Stimulated activated CD4-positive, alpha-beta T cell treated with anti-CD3 and anti-CD28 coated beads, Interleukin-2, amount 100 ng/mL, for 24 hours (primary cell): Measurements from ENCODE around the gene TPP2.

ENCODE experiments used
- DNase-seq, 2 donors: peaks; one replicate each; pipeline ENCODE4 v3.0.0-alpha.2; 2020

TPP2 gene

DNA sequence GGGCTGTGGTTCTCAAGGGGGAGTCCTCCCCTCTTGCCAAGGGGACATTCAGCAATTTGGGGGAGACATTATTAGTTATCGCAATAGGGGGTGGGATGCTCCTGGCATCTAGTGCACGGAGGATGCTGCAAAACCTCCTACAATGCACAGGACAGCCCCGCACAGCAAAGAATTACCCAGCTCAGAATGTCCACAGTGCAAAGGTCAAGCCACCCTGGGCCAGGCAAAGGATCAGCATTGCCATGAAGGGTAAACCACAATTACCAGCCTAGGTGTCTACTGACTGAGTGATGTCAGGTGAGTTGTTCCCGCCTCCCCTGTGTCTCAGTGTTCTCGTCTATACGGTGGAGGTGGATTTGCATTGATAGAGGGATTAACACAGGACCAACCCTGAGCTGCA lies 100.5 kb downstream of the TPP2 start:
- DNase-seq = no peak

GRCh38 chr13:102697929-102698648 lies 101.3 kb downstream of the TPP2 start:
- no peak for DNase-seq

GRCh38 chr13:102698649-102698980 lies 101.8 kb downstream of the TPP2 start:
- DNase-seq = no peak

- DNase-seq = no peak
Measured at GRCh38 chr13:102699504-102699903, 102.7 kb downstream of the TPP2 start.

DNA sequence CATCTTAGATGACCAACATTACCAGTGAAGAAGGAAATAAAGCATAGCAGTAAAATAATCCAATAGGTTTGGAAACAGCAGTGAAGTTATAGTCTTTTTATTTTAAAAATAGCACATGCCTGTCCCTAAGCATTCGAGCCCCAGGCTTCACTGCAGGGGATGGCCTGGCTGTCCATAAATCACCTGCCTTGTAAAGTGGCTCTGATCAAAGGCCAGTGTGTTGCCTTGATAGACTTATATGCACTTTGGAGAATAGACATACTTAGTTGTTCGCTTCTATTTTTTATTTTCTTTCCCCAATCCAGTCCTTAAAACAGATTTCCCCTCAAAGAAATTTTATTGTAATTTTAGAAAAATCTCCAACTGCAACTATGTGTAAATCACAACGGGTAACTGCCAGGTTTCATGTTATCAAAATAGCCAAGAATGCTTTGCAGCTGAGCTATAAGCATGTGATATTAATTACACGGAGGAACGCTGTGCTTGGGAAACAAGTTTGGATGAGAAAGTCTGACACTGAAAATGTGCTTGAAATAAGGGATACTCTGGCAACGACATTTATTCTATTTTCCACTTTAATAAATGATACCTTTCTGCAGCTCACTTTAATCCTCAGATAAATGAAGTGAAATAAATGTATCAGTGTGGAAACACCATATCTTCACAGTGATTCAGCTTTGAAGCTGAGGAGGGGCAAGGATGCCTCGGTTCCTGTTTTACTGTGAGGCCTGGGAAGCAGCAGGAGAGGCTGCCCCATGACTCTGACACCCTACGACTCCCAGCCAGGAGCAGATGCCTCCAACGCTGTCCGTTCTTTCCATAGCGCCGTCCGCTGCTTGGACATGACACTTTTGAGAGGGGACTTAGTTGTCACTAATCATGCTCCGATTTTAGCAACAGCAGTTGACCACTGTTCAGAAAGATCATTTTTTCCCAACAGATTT lies 103.6 kb downstream of the TPP2 start:
- no peak for DNase-seq

DNA sequence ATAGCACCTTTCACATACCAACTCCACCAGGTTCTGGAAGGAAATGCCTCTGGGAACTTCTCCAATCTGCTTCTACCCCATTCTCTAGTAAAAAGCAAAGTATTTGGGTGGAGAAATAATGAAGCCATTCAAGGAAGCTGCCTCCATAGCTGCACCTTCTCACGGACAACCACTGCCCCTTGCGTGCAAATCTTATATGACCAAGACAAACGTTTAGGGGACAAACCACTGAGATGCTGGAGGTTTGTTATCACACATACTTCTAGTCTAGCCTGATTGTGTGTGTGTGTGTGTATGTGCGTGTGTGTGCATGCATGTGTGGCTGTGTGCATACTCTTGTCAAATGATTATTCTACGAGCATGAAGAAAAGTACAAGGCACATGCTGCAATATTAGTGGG lies 104.5 kb downstream of the TPP2 start:
- no peak for DNase-seq

- no peak for DNase-seq
Measured at GRCh38 chr13:102702965-102703725, 106.4 kb downstream of the TPP2 start.

DNA sequence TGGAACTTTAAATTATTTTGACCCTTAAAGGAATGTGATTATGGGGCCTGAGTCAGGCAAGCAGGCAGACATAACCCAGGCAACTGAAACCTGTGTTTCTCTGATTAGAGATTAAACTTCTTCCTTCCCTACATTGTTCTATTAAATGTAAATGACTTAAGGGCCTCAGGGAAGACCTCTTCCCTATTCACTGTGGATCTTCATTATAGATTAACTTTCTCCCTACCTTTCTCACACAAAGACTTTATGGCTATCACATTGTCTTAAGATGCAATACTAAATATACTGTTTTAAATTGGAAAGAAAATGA lies 106.9 kb downstream of the TPP2 start:
- DNase-seq = no peak

DNA sequence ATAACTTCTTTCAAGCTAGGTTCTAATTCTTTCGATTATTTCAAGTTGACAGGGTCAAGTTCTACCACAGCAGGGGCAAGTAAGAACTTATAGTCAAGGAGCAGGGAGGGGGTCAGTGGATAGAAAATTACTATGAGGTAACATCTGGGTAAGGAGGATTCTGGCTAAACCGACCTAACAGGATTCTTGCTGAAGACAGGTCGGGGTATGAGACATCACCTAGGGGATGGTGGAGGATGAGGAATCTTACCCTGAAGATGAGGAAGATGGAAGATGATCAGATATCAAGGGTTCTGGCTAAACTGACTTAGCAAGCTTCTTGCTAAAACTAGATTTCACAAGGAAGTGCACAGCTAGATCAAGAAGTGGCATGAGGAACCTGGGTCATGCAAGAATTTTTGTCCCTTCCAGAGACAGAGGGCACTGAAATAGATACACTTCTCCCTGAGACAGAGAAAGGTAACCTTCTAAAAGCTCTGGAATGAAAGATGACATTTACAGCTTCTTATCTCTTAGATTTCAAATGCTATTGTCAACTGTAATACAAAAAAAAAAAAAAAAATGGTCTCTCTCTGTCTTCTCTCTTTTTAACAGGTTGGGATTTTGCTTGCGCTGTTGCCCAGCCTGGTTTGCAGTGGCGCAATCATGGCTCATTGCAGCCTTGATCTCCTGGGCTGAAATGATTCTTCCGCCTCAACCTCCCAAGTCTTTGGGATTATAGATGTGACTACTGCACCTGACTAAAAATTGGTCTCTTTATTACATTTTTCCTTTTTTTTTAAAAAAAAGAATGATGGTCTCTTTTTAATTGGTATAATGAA lies 107.7 kb downstream of the TPP2 start:
- DNase-seq = no peak

GRCh38 chr13:102707467-102707866 lies 110.7 kb downstream of the TPP2 start:
- DNase-seq = no peak

- DNase-seq = no peak
Measured at GRCh38 chr13:102708211-102708610, 111.4 kb downstream of the TPP2 start.

- DNase-seq = no peak
Measured at GRCh38 chr13:102708991-102709390, 112.2 kb downstream of the TPP2 start.

- no peak for DNase-seq
Measured at GRCh38 chr13:102709536-102709935, 112.8 kb downstream of the TPP2 start.

DNA sequence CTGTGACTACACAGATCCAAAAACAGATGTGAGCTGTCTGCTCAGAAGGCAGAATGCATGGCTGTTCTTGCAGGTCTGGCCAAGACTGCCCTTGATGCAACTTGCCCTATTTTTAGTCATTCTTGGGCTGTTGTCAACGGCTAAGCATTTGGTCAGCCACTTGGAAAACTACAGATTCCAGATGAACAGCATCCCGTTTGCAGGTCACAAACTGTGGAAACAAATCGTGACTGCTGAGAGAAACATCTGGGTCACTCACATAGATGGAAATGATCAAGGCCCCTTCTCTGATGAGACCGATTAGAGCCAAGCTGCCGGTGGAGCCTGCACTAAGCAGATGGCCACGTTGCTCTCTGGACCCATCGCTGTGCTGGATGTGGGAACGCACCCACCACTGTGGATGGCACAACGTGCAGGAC lies 113.5 kb downstream of the TPP2 start:
- no peak for DNase-seq

- no peak for DNase-seq
Measured at GRCh38 chr13:102715447-102715846, 118.7 kb downstream of the TPP2 start.

DNA sequence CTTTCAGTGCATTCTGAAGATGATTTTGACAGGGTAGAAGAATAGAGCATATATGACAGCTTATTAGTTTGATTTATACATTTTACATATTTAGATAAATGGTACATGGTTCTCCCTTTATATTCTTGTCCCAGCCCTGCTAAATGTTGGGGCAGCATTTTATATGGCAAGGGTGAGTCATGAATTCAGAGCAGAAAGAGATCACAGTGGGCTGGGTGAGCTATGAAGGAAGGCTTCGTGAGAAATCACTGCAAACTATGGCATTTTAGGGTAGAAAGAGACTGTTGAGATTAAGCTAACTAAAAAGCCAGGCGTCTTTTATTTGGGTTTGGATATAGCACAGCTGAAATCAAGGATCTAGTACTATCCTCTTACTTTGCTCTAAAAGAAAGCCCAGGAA lies 122.0 kb downstream of the TPP2 start:
- no peak for DNase-seq

- DNase-seq = no peak
Measured at GRCh38 chr13:102721800-102722231, 125.0 kb downstream of the TPP2 start.

DNA sequence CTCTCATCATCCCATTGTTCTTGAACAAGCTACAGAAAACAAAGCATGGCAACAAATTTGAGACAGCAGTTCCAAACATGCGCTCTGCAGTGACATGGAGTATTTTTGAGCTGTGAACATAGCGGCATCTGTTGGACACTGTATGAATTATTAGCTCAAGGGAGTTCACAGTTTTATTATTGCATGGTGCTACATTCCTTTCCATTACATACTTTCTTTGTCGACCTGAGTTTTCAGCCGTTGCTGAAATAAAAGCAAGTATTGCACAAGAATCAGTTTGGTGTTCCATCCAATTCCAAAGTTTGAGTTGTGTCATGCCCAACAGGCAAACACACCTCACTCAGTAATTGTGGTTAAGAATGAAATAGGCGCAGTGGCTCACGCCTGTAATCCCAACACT lies 128.1 kb downstream of the TPP2 start:
- DNase-seq = no peak

DNA sequence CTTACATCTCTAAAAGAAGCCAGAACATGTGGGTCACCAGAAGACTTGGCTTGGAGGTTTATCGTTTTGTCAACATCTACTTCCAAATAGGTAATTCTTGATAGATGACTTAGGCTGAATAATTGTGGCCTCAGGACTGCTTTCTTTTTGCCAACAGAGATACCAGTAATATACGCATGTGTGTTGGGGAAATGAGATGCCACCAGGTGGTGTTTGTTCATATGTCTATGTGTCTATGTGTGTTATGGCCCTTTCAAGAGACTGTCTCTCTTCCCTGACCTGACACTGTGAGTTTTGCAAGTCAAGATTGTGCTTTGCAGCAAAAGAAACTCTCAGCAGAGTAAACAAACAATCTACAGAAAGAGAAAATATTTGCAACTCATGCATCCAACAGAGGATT lies 129.6 kb downstream of the TPP2 start:
- no peak for DNase-seq
